KMS-11 (cell line): Measurements from ENCODE around the gene CFAP126.
"Not testable (repeated sequence)": the region's sequence is repeated elsewhere in the genome, so short reads cannot be mapped to it uniquely, and the experiment has no call there.

ENCODE experiments used
- H2AFZ ChIP-seq: fragments of 200-600 bp; sonication (generic); 2 replicates; pipeline ENCODE4 v1.6.1; 2016; ENCODE audit warnings: antibody characterized with exemption, mixed run types, low read depth
- H3K27ac ChIP-seq: fragments of 200-600 bp; sonication (generic); 2 replicates; pipeline ENCODE4 v1.6.1; 2016; ENCODE audit warnings: mild to moderate bottlenecking, mixed run types
- H3K27me3 ChIP-seq: fragments of 200-600 bp; sonication (generic); 2 replicates; pipeline ENCODE4 v1.6.1; 2017; ENCODE audit warnings: mild to moderate bottlenecking, low read depth, mixed run types, moderate library complexity; ENCODE audit not compliant: insufficient read depth
- H3K36me3 ChIP-seq: fragments of 200-600 bp; sonication (generic); 2 replicates; pipeline ENCODE4 v1.6.1; 2017; ENCODE audit warnings: mild to moderate bottlenecking, mixed run types; ENCODE audit not compliant: insufficient read depth
- H3K4me1 ChIP-seq: fragments of 200-600 bp; sonication (generic); 2 replicates; pipeline ENCODE4 v1.6.1; 2016; ENCODE audit warnings: mild to moderate bottlenecking, low read depth, mixed run types; ENCODE audit not compliant: poor library complexity, severe bottlenecking
- H3K4me2 ChIP-seq: fragments of 200-600 bp; sonication (generic); 2 replicates; pipeline ENCODE4 v1.7.0; 2016; ENCODE audit warnings: mild to moderate bottlenecking, mixed run types
- H3K4me3 ChIP-seq: fragments of 200-600 bp; sonication (generic); IDR thresholded peaks from 2 replicates; pipeline ENCODE4 v1.6.1; 2017; ENCODE audit warnings: low read depth, low read length, mixed read lengths; ENCODE audit not compliant: insufficient read depth
- H3K79me2 ChIP-seq: fragments of 200-600 bp; sonication (generic); 2 replicates; pipeline ENCODE4 v1.6.1; 2016; ENCODE audit warnings: low read depth, mixed run types; ENCODE audit not compliant: insufficient read depth
- H3K9ac ChIP-seq: fragments of 200-600 bp; sonication (generic); 2 replicates; pipeline ENCODE4 v1.6.1; 2016; ENCODE audit warnings: mild to moderate bottlenecking, mixed run types
- H4K20me1 ChIP-seq: fragments of 200-600 bp; sonication (generic); 2 replicates; pipeline ENCODE4 v1.6.1; 2016; ENCODE audit warnings: mild to moderate bottlenecking, mixed run types; ENCODE audit not compliant: insufficient read depth
- CTCF ChIP-seq: fragments of 200-600 bp; sonication (generic); conservative IDR thresholded peaks from 2 replicates; pipeline ENCODE4 v1.6.1; 2017; ENCODE audit warnings: low read depth, mild to moderate bottlenecking, antibody characterized with exemption, low read length, moderate library complexity, mixed read lengths

Gene CFAP126

GRCh38 chr1:161367684-161368400 is at the start of gene CFAP126:
CFAP126 (minus strand) TSS chr1:161367876; CDS start chr1:161367868, 8 bp downstream.
- Histone ChIP-seq H3K36me3 (no peaks in the 10 kb centered on the region), H3K4me3 (no peak within 1 kb of the TSS), H3K79me2 (no peaks in the 10 kb centered on the region), H3K4me2 (no peak within 1 kb of the TSS), H4K20me1 (no peaks in the 10 kb centered on the region), H3K4me1 (no peaks in the 10 kb centered on the region), H2AFZ (no peak within 1 kb of the TSS), H3K27me3 (no peaks in the 10 kb centered on the region), H3K27ac (no peak within 1 kb of the TSS), H3K9ac (no peak within 1 kb of the TSS)
- 0 out of 2 replicates have a peak, but pooled peaks have one; percentile 22 for TF ChIP-seq CTCF

- not testable (repeated sequence) for H3K27me3 ChIP-seq, H3K79me2 ChIP-seq, H2AFZ ChIP-seq, H4K20me1 ChIP-seq, H3K4me3 ChIP-seq, H3K9ac ChIP-seq, H3K36me3 ChIP-seq, H3K27ac ChIP-seq, H3K4me2 ChIP-seq
- H3K4me1 ChIP-seq: peaks cover 31% of the 10 kb centered on the region
These were observed 45.4 kb upstream of the CFAP126 start for GRCh38 chr1:161413050-161413449.

- 0 out of 2 replicates have a peak overlapping the region, but pooled peaks have one; percentile 24 for H3K9ac ChIP-seq
- peaks cover 26% of the 10 kb centered on the region for H3K4me1 ChIP-seq
- H2AFZ ChIP-seq: peak overlapping the region; percentile 70
- H3K27ac ChIP-seq: peak overlapping the region; percentile 61; the same call in 1 of the 2 replicates
- H3K4me3 ChIP-seq, H3K79me2 ChIP-seq, H3K27me3 ChIP-seq, H3K36me3 ChIP-seq, H4K20me1 ChIP-seq: not testable (repeated sequence)
- H3K4me2 ChIP-seq: peak overlapping the region; percentile 72
These were observed 42.9 kb upstream of the CFAP126 start for GRCh38 chr1:161410636-161410970.

- Histone ChIP-seq H3K27ac (peak overlapping the region; percentile 61), H3K4me3 (peak overlapping the region; percentile 53), H3K9ac (peak overlapping the region; percentile 24; the same call in 1 of the 2 replicates), H3K4me1 (peaks cover 26% of the 10 kb centered on the region), H3K4me2 (peak overlapping the region; percentile 72), H2AFZ (peak overlapping the region; percentile 70)
- H4K20me1 ChIP-seq, H3K79me2 ChIP-seq, H3K36me3 ChIP-seq, H3K27me3 ChIP-seq: not testable (repeated sequence)
These were observed 42.4 kb upstream of the CFAP126 start for GRCh38 chr1:161409848-161410635.

GRCh38 chr1:161408429-161409052 is 40.9 kb upstream of the CFAP126 start:
- Histone ChIP-seq H4K20me1 (no peaks in the 10 kb centered on the region), H3K4me2 (no peak overlapping the region), H3K27ac (no peak overlapping the region)

More at GRCh38 chr1:161408429-161409052, 40.9 kb upstream of the CFAP126 start:
- no peak overlapping the region for H3K4me3 ChIP-seq
- no peak for TF ChIP-seq CTCF
- H3K9ac ChIP-seq: no peak overlapping the region
- peaks cover 26% of the 10 kb centered on the region for H3K4me1 ChIP-seq
- H3K36me3 ChIP-seq: no peaks in the 10 kb centered on the region
- no peaks in the 10 kb centered on the region for H3K79me2 ChIP-seq
- no peak overlapping the region for H2AFZ ChIP-seq
- H3K27me3 ChIP-seq: no peaks in the 10 kb centered on the region
